ENCODE results near the gene DLX5.

DNA sequence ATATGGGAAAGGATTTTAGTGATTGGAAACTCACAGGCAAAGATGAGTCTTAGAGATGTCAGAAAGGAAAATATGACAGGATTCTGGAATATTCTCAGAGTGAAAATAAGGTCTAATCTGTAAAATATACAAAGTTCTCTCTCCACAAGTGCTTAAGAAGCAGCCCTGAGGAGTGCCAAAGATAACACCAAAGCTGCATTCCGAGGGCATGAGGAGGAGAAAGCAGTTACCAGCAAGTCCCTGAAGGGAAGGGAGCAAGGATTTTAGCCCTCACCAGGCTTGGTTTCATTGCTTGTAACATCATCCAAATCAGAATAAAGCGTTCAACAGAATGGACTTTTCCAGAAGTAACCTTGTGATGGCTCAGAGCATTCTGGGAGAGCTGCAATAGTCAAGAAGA lies 50.6 kb downstream of the DLX5 start:
- TF ChIP-seq POLR2A (IDR thresholded peaks at IDR 0.05): no peak
- no peak for TF ChIP-seq CTCF (IDR thresholded peaks at IDR 0.05)
